GM18519 (cell line): ENCODE results near the gene CCK.
"Not testable (repeated sequence)": the region's sequence is repeated elsewhere in the genome, so short reads cannot be mapped to it uniquely, and the experiment has no call there.

Experiments used
- ATAC-seq: cut with Tn5 transposase; IDR thresholded peaks from one replicate; pipeline ENCODE4 v1.9.1; 2021; ENCODE audit warnings: mild to moderate bottlenecking, moderate library complexity; ENCODE audit not compliant: unreplicated experiment, low FRiP score

The CCK gene, protein sequence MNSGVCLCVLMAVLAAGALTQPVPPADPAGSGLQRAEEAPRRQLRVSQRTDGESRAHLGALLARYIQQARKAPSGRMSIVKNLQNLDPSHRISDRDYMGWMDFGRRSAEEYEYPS

DNA sequence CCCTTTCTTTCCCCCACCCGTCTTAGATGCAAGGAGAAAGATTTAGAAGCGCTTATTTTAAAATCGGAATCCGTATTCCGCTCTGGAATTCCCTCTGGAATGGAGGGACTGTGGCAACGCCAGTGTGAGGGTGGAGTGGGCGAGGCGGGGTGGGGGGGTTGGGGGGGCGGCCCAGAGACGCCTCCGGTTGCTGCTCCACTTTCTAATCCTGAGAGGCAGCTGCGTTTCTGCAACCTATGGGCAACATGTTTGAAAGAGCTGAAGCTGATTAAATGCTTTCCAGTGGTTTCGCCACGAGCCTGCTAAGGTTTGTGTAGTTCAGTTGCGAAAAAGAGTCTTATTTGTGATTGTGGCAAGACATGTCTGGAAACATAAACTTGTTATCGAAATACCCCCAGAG is at the start of gene CCK:
Gene CCK, minus strand, starts transcription at position 101 of the 400 bp plus-strand sequence. CDS start 2,555 bp downstream, outside the sequence.
- ATAC-seq: no peak

DNA sequence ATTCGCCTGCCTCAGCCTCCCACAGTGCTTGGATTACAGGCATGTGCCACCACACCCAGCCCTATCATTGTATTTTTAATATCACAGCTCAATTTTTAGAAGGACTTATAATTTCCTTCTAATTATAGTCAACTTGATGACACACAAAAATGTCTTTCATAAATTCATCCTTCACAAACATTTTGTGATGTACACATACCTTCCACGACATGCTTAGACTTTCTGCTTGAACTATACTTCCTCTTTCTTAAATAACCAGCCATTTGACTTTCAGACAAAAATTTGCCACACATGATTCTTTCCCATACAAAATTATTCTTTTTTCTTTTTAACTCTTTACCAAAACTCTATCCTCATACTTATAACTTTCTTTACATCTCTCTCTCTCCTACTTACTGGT is 48.4 kb upstream of the CCK start:
- ATAC-seq: no peak

DNA sequence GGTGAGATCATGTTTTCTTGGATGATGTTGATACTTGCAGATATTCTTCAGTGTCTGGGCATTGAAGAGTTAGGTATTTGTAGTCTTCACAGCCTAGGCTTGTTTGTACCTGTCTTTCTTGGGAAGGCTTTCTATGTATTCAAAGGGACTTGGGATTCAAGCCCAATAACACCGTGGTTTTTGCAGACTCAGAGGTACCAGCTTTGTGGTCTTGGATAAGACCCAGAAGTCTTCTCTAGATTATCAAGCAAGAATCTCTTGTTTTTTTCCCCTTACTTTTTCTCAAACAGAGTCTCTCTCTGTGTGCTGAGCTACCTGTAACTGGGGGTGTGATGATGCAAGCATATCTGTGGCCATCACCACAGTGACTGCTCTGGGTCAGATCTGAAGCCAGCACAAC is 42.7 kb upstream of the CCK start:
- ATAC-seq: no peak

DNA sequence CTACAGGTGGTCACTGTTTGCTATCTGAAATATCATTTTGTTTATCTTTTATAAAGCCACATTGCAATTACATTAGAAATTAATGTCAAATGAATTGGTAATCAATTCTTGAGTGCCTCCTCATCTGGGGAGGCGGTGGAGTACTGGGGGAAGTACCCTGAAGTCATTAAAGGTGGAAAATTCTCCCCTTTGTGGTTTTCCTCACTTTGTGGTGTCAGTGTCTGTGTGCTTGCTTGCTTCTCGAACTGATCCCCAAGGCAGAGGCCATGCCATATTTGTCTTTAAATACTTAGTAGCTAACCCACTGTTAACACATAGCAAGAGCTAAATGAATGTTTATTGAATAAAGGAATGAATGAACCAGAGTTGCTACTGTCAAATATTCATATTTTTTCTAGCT is 40.5 kb upstream of the CCK start:
- no peak for ATAC-seq

DNA sequence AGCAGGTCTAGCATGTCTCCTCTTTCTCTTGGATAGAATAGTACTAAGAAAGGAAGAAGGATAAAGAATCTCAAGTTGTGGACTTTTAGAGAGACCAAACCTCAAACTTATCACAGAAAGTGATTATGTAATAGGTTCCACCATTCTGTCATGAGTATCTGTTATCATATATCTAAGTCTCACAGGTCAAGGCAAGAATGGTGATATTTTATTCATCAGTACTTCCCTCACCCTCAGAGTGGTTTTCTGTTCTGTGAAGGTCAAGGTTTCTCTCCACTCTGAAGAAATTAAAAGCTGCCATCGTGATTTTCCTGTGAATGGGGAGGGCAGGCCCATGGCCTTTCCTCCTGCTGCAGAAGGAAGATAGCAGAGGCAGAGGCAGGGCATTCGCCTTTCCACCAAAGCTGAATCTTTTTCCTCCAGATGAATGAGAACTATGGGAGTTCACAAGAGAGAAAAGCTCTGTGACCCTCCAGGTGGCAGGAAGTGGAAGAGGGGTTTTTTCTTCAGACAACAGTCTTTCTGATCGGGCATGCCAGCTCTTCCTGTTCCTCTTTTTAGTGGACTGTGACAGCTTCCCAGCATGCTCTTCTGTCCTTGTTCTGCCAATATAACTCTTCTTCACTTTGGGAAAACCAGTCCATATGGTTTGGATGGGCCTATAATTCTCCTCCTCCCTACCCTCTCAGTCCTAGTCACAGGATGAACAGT is 37.1 kb upstream of the CCK start:
- no peak for ATAC-seq

DNA sequence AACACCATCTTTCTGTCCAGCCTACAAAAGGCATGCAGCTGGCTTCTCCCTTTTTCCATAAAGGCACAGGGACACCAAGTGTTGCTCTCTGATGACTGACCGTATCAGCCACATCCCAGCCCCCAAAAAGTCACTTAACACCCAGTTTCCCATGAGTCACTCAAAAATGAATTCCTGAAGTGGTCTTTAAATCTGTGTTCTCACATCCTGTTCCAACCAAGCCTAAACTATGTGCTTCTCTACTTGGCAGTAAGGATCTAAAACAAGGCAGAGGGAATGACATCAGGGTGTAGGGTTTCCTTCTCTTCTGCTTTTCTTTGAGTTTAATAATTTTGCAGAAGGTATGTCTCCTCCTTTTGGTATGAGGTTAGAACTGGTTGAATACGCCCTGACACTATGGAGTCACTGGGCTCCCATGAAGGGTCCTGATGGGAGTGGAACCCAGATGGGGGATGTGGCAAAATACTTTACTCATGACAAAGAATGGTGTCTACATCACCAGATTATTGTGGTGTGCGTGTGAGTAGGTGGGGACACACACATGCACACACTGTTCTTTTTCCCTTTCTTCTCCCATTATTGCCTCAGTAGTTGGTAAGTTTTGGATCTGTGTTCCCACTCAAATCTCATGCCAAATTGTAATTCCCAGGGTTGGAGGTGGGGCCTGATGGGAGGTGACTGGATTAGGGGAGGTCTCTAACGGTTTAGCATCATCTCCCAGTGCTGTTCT is 35.6 kb upstream of the CCK start:
- ATAC-seq: no peak

DNA sequence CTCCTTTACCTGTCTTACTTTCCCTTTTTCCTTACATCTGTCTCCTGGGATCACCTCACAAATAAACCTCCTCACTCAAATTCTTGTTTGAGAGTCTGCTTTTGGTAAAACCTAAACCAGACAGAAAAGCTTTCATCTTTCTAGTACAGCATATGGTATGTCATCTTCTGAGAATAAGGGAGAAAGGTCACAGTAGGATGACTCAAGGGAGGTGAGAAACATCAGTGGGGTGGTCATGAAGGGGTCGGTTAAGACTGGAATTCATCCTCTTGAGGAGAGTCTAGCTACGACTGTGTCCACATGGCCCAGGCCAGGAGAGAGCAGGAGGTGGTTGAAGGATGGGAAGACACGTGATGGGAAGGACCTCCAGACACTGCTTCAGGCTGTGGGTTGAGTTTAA is 34.8 kb upstream of the CCK start:
- no peak for ATAC-seq

DNA sequence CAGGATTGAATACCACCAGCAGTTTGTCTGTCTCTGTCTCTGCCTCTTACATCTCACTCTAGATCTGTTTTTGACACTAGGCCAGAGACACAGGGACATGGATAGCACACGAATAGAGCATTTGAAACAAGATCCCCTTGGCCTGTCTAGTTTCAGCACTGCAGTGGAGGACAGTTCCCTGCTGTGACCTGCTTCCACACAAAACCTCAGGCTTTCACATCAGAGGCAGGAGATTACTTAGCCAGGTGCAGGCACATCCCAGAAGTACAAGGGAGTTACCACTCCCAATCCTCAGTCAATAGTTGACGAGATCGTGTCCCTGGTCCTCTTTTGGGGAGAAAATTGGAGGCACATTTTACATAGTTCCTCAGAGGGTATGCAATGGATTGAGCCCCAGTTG is 34.0 kb upstream of the CCK start:
- ATAC-seq: no peak

DNA sequence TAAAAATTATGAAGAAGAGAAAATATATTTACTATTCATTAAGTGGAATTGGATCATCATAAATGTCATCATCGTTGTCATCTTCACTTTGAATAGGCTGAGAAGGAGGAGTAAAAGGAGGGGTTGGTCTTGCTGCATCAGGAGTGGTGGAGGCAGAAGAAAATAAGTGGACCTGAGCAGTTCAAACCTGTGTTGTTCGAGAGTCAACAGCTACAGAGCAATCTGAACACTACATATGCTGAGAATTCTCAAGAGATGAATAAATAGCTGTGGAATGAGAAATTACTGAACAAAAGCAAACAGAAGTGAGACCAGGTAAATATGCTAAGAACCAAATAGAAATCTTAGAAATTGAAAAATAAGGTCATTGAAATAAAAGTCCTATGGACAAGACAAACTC is 32.3 kb upstream of the CCK start:
- no peak for ATAC-seq

DNA sequence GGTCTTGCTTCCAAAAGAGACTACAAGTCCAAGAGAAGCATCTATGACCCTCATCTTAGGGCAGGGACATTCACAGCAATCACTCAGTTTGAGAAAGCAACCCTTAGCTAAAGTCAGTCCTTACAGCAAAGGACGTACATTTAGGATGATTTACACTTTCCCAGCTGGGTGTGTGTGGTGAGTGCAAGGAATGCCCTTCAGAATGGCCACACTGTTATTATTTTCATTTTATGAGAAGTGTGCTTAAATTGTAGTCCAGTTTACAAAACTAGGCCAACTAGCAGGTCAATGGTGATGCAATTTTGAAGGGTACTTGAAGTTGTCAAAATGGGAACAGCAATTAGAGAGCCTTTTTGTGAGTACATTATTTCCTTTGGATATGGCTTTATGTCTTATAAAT is 26.0 kb upstream of the CCK start:
- no peak for ATAC-seq

DNA sequence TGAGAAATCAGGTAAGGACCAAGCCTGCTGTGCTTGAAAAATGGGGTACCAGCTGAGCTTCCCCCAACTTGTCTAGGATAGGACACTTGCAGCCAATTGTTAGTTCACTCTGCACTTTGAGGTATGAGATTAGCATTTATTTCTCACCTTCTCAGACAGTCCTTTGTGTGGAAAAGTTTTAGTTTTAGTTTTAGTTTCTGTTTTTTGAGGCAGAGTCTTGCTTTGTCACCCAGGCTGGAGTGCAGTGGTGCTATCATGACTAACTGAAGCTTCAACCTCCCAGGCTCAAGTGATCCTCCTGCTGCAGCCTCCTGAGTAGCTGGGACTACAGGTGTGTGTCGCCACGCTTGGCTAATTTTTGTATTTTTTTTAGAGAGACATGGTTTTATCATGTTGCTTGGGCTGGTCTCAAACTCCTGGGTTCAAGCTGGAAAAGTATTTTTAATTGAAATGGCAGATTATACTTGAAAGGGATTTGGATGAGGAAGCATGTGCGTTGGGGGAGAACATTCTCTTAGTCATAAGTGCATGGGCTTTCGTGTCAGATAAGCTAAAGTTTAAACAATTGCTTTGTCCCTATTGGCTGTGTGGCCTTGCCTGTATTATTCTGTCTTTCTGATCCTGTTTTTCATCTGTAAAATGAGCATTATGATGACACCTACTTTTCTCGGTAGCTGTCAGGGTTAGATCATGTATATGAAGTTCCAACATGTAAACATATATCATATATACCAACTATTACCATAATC is 25.2 kb upstream of the CCK start:
- ATAC-seq: no peak

DNA sequence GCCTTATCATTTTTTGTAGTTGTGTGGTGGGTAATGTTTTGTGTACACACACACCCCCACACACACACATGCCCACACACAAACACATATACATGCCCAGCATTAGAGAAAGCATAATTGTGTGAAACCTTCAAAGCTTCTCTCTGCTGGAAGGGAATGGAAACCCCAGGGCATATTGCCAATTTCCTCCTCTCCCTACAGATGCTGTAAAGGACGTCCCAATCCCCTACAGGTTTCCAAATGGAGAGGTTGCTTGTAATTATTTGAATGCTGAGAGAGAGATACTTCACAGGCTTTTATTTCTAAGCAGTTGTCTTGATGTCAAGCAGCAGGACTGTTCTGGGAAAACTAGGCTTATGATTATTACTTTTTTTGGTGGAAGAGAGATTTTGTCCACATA is 23.0 kb upstream of the CCK start:
- ATAC-seq: no peak

DNA sequence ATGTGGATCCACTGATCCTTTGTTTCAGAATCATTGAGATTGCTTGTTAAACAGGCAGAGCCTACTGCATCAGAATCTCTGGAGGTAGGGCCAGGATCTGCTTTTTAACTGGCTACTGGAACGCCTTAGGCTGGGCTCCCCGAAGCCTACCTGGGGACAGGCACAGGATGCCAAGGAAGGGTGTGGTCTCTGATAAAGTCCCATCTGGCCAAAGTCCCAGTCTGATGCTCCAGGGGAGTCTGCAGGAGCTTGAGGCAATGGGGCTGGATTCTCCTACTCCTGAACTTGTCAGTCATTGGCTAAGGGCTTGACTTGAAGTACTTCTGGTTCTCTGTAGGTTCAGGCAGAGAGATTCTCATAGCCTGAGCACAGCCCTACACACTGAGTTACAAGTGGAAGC is 22.4 kb upstream of the CCK start:
- ATAC-seq: no peak

DNA sequence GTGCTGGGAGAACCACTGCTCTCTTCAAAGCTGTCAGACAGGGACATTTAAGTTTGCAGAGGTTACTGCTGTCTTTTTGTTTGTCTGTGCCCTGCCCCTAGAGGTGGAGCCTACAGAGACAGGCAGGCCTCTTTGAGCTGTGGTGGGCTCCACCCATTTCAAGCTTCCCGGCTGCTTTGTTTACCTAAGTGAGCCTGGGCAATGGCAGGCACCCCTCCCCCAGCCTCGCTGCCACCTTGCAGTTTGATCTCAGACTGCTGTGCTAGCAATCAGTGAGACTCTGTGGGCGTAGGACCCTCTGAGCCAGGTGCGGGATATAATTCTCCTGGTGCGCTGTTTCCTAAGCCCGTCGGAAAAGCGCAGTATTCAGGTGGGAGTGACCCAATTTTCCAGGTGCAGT is 21.4 kb upstream of the CCK start:
- ATAC-seq: not testable (repeated sequence)

DNA sequence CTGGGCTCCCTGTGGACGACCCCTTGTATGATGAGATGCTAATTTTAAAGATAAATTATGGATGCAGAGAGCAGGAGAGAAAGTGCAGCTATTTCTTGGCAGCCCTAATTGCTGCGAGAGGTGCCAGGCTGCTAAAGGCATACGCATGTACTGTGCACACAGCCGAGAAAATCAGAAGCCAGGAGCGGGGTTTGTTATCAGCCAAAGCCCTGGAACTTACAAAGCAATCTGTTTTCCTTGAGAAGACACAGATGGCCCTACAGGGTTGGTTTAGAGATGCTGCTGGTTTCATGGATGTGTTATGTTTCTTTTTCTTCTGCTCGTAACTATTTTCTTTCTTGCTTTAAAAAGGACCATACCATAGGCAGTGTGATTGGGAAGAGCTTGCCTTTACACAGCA is 11.7 kb upstream of the CCK start:
- ATAC-seq: no peak

DNA sequence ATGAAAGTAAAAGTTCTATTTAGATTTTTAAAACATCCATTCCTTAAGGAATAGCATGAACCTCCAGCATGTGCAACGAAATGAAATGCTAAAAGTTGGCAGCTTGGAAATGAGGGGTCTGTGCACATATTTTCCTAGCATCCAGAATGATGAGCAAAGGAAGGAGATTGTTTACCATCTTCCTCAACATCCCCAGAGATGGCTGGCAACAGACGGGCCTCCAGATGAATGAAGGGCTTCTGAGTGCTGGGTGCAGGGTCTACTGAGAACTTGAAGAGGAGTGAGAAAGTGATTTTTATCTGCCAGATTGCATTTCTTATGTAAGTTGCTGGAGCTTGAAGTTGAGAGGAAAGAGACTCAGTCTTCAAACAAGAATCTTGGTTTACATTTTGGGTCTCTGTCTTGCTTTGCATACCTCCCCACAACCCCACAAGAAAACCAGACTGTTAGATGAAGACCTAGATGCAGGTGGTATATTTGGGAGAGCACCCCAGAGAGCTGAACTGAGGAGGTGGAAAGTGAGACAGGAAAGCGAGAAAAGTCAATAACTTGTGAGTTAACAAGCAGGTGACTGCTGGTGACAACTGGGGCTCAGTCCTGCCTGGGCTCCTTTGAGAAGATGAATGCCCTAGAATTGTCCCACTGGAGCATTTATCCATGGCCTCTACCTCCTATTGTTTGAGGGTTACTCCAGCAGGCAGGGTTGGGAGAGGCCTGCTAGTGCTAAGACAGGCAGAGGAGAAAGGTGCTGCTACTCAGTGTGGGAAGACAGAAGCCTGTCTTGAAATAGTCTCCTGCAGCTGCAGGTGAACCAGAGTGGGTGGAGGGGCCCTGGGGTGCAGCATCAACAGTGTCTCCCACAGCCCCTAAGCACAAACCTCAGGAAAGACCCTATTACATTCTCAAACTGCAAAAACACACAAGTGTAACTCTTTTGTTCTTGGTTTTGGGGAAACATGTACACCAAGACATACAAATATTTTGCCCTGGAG is 10.5 kb upstream of the CCK start:
- no peak for ATAC-seq

DNA sequence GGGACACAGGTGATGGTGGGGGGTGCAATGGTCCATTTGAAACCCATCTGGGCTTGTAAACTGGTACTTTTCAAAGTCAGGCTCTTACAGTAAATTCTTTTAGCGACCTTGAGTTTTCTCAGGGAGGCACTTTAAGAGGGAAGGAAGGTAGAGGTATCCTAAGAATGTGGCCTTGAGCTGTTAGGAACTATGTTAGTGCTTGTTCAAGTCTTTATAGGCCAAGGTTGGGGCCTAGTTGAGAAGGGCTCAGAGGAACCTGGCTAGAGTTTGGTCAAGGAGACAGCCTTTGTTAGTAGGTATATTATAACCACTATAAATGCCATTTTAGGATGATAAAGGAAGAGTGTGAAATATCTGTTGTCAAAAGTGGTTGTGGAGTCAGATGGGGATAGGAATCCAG is 9.2 kb upstream of the CCK start:
- ATAC-seq: no peak

DNA sequence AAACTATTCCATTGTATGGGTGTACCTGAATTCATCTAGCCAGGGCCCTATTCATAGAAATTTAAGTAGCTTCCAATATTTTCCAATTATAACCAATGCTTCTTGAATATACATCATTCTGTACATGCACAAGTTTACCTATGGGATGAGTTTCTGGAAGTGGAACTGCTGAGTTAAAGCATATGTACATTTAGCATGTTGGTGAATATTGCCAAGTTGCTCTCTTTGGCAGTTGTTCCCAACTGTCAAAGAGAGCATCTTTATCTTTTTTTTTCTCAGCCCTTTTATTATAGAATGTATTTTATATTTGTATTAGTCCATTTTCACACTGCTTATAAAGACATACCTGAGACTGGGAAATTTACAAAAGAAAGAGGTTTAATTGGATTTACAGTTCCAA is 8.3 kb upstream of the CCK start:
- no peak for ATAC-seq

DNA sequence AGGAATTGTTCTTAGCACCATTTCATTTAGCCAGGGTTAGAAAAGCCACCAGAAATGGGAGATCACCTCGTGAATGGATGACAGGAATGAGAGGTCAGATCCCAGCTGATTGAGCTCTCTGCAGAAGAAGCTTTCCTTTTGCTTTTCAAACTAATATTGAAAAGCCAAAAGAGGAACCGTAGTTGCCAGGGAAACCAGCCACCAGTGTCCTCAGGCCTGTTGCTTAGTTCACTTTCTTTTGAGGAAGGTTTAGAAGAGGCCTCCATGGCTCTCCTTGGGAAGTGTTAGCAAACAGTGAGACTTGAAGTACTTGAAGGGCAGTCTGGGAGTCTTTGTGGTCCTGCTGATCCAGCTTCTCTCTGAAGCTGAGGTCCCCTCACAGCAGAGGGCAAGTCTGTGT is 7.4 kb upstream of the CCK start:
- ATAC-seq: no peak

DNA sequence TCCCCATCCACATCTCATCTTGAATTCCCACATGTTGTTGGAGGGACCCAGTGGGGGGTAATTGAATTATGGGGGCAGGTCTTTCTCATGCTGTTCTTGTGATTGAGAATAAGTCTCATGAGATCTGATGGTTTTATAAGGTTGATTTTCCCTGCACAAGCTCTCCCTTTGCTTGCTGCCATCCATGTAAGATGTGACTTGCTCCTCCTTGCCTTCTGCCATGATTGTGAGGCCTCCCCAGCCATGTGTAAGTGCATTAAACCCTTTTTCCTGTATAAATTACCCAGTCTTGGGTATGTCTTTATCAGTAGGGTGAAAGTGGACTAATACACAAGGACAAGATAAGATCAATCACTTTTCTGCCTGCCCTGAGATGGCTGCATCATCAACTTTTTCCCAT is 5.8 kb upstream of the CCK start:
- ATAC-seq: no peak
